HG03066 (cell line): ENCODE measurements around the gene NR1D1.

Experiments used
- ATAC-seq: cut with Tn5 transposase; IDR thresholded peaks from one replicate; pipeline ENCODE4 v1.9.1; 2021; ENCODE audit warnings: low read depth; ENCODE audit not compliant: unreplicated experiment

NR1D1 gene

GRCh38 chr17:40097931-40098845 lies 2.2 kb downstream of the NR1D1 start:
- no peak for ATAC-seq

GRCh38 chr17:40097087-40097486 lies 3.3 kb downstream of the NR1D1 start:
- no peak for ATAC-seq

GRCh38 chr17:40095944-40096791 lies 4.2 kb downstream of the NR1D1 start:
- no peak for ATAC-seq

- ATAC-seq: no peak
Observed at GRCh38 chr17:40095351-40095943, 4.9 kb downstream of the NR1D1 start.

GRCh38 chr17:40094874-40095273 lies 5.5 kb downstream of the NR1D1 start:
- ATAC-seq: no peak

GRCh38 chr17:40093580-40094201 lies 6.7 kb downstream of the NR1D1 start:
- no peak for ATAC-seq

- no peak for ATAC-seq
Observed at GRCh38 chr17:40093005-40093579, 7.3 kb downstream of the NR1D1 start.

GRCh38 chr17:40092581-40092980 lies 7.8 kb downstream of the NR1D1 start:
- ATAC-seq: no peak

- ATAC-seq: no peak
Observed at GRCh38 chr17:40091691-40092397, 8.5 kb downstream of the NR1D1 start.

GRCh38 chr17:40090237-40091119 lies 9.9 kb downstream of the NR1D1 start:
- no peak for ATAC-seq

- ATAC-seq: no peak
Observed at GRCh38 chr17:40089077-40089895, 11.1 kb downstream of the NR1D1 start.

- ATAC-seq: no peak
Observed at GRCh38 chr17:40087903-40088718, 12.3 kb downstream of the NR1D1 start.

DNA sequence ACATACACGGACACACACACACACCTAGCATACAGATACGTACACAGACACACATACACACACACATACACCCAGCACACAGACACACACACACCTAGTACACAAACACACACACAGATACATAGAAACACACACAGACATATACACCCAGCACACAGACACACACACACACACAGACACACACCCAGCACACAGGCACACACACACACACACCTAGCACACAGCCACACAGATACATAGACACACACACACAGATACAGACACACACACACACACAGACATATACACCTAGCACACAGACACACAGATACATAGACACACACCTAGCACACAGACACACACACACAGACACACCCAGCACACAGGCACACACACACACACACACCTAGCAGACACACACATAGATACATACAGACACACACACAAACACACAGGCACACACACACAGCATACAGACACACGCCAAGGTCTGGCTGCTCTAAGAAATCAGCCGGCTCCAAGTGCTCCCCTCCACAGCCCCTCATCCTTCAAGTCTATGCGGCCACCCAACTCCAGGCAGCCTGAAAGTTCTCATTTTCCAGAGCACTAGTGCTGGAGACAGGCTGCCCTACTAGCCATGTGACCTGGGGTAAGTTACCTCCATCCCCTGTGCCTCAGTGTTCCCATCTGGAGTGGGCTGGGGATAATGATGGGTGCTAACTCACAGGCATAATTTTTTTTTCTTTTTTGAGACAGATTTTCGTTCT lies 13.2 kb downstream of the NR1D1 start:
- ATAC-seq: no peak

- no peak for ATAC-seq
Observed at GRCh38 chr17:40086150-40087044, 14.0 kb downstream of the NR1D1 start.

- no peak for ATAC-seq
Observed at GRCh38 chr17:40084477-40084876, 15.9 kb downstream of the NR1D1 start.
